GM18858 (cell line): Measurements from ENCODE around the gene MTMR3.
A peak's percentile ranks its signal among the peaks of the same experiment; 100 is the strongest.
"Not testable (repeated sequence)": the region's sequence is repeated elsewhere in the genome, so short reads cannot be mapped to it uniquely, and the experiment has no call there.

ENCODE experiments used
- ATAC-seq: cut with Tn5 transposase; IDR thresholded peaks from one replicate; pipeline ENCODE4 v1.9.1; 2021; ENCODE audit not compliant: unreplicated experiment

The MTMR3 gene

DNA sequence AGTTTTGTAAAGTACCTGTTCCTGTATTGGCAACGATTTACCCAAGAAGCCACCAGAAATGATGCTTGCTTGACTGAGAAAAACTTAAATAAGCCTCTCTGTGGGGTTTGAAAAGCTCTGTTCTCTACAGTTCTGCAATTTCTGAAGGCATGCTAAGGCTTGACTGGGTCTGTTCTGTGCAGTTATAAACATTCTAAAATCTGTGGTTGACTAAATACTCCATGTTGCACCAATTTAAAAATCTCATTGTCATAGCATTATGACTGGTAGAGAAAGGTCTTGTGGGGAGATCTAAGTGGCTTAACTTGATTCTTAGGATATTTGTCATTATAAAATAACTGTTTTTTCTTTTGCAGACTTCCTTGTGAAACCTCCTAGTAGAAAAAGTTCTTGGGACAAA, 73.7 kb downstream of the MTMR3 start:
- ATAC-seq = no peak

DNA sequence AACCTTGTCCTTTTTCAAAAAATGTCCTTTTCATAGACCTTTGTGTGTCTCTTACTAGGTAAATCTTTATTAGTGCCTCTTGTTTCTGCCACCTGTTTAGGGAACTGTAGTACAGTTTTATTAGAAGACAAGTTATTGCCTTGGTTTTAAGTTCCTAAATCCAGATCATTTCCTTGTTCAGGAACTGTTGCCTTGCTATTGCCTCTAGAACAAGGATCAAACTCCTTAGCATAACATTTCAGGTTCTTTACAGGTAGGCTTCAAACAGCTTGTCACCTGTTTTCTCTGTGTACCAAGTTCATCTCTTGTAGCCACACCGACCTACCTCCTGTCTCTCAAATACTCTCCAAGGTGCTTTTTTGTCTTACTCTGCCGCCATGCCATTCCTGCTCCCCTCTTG, 75.2 kb downstream of the MTMR3 start:
- no peak for ATAC-seq

DNA sequence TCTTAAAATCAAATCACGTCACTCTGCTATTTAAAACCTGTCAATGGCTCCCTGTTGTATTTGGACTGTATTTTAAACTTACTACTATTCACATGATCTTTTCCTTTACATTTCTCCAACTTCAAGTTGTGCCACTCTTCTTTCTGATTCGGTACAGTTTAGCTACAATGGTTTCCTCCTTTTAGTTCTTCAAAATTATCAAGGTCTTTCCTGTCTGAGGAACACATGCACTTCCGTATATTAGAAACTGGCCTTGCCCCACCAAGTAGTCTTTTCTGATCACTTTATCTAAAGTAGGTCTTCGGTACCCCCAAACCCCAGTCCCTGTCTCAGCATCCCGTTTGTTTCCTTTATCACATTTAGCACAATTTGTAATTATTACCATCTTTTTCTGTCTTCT, 81.8 kb downstream of the MTMR3 start:
- ATAC-seq = no peak

DNA sequence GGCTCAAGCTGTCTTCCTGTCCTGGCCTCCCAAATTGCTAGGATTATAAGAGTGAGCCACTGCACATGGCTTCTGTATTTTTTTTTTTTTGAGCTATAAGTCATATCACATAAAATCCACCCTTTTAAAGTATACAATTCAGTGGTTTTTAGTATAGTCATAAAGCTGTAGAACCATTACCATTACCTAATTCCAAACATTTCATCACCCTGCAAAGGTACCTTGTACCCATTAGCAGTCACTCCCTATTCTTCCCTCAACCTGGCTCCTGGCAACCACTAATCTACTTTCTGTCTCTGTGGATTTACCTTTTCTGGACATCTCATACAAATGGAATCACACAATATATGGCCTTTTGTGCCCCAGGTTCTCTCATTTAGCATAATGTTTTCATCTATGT, 84.5 kb downstream of the MTMR3 start:
- ATAC-seq = no peak

DNA sequence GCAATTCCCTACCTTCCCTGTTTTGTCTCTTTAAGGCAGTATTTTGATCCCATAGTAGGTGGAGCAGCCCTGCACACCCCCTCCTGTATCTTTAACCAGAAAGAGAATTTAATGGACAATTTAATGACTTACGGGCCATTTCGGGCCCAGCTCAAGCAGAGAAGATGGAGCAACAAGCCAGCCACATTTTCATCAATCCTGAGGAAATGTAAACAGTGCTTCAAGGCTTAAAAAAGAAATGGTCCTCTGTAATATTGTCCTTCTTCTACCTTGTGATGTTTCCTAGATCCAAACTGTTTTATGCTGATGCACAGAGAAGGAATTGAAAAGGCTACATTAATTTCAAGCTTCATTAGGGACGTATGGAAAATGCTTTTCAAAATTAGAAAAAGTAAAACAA, 88.6 kb downstream of the MTMR3 start:
- ATAC-seq = no peak

DNA sequence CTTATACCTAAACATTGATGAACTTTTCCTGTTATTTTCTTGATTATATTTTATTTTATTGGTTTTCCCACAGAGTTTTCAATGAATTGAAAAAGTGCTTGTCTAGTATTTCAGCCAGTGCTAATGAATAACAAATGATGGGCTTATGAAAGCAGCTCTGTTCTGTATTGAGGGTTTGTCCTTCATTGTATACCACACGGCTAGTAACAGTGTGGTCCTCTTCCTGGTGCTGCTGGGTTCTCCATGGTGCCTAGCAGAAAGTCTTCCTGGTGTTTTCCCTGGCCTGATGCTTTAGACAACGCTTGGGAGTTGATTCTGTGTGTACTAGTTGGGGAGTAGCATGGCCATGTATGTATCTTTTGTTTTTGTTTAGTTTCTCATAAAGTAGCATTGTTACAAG, 89.1 kb downstream of the MTMR3 start:
- ATAC-seq = no peak

DNA sequence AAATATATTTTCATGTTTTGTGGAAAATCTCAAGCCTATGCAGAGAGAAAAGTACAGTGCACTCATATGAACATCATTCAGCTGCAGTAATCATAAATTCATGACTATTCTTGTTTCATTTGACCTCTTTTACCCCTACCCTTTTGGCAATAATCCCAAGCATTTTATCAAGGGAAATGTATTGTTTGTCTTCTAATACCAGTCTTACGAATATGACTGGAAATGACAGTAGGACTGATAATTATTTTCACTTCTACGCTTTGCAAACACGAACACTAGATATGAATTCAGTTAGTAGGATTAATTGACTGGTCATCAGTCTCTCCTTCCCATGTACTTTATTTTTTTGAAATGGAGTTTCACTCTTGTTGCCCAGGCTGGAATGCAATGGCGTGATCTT, 90.3 kb downstream of the MTMR3 start:
- no peak for ATAC-seq

DNA sequence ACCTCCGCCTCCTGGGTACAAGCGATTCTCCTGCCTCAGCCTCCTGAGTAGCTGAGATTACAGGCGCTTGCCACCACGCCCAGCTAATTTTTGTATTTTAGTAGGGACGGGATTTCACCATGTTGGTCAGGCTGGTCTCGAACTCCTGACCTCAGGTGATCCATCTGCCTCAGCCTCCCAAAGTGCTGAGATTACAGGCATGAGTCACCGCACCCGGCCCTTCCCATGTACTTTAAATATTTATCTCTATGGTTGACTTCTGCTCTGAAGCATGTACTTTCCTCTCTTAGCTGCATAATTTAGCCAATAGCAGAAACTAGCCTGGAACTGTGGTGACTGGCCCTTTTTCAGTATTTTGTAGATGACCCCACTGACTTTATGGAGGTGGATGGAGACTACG, 90.7 kb downstream of the MTMR3 start:
- not testable (repeated sequence) for ATAC-seq

DNA sequence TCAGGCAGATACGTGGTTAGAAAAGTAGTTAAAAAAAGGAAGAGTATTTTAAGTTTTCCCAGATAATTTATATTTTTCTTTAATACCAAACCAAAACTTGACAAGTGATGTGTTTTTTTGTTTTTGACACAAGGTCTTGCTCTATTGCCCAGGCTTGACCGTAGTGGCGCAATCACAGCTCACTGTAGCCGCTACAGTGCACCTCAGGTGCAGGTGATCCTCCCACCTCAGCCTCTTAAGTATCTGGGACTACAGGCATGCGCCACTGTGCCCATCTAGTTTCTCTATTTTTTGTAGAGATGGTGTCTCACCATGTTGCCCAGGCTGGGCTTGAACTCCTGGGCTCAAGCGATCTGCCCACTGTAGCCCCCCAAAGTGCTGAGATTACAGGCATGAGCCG, 92.5 kb downstream of the MTMR3 start:
- no peak for ATAC-seq

DNA sequence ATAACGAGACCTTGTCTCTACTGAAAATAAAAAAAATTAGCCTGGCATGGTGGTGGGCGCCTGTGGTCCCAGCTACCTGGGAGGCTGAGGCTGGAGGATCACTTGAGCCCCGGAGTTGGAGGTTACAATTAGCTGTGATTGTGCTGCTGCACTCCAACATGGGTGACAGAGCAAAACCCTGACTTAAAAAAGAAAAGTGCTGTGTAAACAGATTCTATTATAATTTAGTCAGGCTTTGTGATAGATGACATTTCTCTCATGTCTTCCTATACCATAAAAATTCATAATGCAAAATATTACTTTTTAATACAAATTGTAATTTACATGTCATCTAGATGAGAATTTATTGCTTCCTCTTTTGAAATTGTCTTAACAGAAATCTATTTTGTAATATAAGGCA, 94.1 kb downstream of the MTMR3 start:
- ATAC-seq = no peak

DNA sequence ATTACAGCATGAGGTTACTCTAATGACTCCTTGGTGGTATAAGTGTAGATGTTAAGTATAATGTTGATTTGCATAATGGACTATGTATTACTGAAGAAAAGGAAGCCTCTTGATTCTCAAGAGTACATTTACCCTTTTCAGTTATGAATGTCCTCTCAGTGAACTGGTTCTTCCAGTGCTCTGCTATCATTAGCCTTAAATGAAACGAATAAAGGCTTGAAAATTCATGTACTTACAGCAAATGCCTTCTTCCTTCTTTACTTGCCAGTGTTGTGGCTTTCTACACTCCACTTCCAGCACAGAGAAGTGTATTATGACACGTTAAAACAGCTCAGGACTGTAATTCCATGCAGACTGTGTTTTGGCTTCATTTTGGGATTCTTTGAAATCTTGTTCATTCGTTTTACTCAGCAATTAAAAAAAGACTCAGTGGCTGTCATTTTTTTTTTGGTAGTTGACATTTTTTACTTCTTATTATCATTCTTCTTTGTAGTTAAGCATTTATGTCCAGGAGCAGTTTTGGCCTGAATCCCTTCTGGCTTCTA, 96.9 kb downstream of the MTMR3 start:
- peak; percentile 55 for ATAC-seq

DNA sequence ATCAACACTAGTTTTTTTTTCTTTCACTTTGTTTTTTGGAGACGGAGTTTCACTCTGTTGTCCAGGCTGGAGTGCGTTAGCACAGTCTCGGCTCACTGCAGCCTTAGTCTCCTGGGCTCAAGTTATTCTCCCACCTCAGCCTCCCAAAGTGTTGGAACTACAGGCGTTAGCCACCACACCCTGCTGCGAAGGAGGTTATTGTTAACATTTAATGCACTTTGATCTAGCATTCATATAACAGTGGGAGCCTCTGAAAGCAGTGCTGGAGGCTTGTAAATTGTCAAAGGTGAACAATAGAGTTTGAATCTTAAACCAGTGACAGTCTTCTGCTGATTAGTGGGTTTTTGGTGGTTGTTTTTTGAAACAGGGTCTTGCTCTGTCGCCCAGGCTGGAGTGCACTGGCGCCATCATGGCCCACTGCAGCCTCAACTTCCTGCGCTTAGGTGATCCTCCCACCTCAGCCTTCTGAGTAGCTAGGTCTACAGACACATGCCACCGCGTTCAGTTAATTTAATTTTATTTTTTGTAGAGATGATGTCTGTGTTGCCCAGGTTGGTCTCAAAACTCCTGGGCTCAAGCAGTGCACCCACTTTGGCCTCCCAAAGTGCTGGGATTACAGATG, 100.4 kb downstream of the MTMR3 start:
- ATAC-seq = no peak

DNA sequence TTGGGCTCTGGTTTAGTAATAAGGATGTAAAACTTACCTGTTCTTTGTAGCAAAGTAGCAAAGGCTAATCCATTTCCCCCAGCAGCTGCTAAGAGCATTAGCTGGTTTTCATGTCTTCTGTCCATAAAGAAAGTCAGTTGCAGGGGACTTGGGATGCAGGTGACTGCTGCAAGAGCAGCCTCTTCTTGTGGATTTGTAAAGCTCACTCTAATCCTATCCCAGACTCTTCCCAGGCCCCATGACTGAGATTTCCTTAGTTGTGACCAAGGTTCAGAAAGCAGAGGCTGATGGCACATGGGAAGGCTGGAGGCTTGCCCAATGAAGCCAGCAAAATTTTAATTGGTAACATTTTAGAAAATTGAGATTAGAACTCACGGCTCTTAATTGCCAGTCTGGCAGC, 102.9 kb downstream of the MTMR3 start:
- no peak for ATAC-seq

DNA sequence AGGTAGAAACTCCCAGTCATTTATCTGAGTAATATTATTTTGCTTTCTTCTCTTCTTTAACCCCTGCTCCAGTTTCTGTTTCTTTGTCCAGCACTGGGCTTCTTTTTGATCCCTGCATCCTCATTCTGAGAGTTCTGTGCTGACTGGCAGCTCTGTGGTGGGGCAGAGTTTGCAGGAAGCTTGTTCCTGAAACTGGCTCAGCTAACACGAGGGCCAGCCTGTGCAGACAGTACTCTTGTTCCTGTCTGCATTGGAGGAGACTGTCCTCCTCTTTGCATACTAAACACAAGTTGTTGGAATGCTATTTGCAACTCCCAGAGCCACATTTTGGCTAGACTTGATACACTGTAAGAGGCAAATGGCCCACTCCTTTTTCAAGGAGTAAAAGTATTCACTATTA, 104.2 kb downstream of the MTMR3 start:
- no peak for ATAC-seq

DNA sequence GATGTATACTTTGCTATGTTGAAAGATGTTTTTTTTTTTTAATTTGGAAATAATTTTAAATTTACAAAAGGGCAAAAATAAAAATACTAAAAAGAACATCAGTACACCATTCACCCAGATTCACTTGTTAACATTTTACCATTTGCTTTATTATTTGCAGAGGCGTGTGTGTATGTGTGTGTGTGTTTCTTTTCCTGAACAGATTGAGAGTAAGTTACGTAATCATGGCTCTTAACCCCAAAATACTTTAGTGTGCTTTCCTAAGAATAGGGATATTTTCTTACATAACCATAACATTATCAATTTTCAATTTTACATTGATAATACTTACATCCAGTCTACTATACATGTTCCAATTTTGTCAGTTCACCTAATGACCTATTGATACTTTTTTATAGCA, 105.7 kb downstream of the MTMR3 start:
- ATAC-seq = no peak

DNA sequence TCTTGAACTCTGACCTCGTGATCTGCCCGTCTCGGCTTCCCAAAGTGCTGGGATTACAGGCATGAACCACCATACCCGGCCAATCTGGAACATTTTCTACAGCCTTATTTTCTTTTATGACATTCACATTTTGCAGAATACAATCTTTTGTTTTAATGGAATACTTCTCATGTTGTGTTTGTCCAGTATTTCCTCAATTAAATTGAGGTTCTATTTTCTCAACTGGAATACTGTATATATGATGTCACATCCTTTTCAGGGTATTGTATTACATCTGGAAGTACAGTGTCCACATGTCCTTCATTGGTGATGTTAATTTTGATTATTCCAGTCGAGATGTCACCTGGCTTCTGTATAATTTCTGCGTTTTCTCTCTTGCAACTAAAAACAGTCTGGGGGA, 106.5 kb downstream of the MTMR3 start:
- no peak for ATAC-seq

DNA sequence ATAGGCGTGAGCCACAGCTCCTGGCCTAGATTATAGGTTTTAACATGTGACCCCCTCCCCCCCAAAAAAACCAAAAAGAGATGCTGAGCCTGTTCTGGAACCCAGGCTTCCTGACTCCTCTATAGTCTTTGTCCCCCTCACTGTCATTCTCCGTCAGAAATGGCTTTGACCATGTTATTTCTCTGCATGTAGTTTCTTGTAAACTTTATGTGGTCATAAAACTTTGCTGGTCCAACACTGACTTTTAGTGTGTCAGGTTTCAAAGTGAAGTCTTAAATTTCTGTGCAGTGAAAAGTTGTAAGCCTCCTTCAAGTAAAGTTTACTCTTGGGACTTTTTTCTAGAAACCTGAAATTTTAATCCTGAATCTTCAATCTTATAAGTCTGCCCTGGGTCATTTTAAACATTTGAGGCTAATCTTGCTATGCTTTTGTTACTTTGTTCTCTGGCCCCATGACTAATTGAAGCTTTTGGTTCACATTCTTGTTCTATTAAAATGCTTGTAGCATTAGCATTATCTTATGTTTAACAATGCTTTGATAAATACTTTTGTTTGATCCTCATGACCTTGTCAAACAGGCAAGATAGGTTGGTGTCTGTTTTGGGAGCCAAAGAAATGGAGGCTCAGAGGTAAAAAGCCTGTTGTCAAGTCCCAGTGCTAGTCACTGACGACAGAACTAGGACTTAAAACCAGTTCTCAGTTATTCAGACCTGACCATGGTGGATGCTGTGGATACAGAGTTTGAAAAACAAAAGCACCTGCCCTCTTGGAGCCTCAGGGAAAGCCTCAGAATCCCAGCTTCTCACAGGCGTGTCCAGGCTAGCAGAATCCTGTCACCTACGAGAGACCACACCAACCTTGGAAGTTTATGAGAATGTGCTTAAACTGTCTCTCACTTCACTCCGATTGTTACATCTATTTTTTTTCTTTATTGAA, 109.6 kb downstream of the MTMR3 start:
- no peak for ATAC-seq

DNA sequence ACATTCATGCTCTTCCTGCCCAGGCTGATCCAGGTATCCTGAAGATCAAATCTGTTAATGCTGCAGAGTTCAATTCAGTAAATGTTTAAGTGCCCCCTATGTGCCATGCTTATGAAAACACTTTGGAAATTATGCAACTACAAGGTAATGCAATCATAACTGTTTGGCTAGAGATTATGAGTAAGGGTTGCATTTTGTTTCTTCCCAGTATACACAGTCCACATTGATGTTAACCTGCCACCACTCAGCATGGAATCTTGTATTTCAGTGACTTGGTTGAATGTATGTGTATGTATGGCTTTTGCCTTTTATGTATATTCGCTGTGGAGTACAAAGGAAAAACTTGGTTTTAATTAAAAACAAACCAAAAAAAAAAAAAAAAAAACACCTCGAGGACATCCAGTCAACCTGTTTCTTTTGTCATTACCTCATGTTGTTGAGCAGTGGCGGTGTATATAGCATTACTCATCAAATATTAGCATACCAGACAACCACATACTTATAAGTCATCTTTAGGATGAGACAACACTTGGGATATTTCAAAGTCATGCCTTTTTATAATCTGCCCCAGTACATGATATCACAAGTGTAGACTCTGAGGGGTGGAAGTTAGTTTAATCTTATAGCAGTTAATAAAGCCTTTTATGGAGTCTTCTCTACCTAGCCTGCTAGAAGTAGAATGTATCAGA, 111.2 kb downstream of the MTMR3 start:
- no peak for ATAC-seq

DNA sequence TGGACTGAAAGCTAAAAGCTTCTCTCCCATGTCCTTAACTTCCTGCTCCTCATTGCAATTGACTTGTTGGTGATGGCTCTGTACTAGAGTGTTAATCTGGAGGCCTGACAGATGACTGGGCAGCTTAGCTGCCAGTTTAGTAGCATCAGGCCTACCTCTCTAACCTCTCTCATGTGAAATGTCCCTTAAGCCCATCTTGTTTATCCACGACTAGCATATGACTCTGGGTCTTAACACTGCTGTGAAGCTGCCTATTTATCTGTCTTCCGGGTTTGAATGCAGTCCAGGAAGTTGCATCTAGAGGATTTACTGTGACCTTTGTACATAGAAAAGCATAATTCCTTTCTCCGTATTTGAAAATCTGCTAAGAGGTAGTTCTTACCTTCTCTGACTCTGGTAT, 112.0 kb downstream of the MTMR3 start:
- no peak for ATAC-seq

DNA sequence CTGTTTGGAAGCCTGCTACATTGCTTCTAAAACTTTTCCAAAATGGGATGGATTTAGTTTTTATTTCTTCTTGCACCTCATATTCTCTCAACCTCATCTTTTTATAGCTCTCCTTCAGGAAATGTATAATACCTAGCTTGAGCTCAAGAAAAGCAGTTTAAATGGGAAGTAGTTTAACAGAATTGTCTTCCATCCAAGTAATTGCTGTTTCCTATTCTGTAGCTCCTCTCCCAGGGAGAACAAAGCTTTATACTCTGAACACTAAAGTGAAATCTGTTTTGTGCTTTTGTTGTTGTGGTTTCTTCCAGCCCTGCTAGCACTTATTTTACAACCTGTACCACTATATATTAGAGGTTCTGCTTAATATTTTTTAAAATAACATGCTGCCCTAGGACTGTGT, 114.1 kb downstream of the MTMR3 start:
- ATAC-seq = no peak

DNA sequence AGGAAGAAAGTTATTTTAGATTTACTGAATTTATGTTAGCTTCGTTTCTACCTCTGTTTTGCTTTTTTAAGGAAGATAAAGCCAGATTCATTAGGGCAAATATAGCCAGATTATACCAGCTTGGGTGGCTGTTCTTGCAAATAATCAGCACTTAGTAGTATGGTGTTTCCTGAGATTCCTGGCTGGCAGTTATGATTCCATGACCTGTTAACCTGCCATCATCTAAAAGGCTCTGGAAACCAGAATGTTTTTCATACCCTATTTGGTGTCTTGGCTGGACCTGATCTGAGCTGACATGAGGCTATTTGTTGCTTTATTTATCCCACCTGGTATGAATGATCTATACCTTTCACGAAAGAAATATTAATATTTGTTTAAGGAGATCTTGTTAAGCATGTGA, 114.5 kb downstream of the MTMR3 start:
- ATAC-seq = no peak
